Measurements from ENCODE around the gene LRRC18.

The LRRC18 gene

DNA sequence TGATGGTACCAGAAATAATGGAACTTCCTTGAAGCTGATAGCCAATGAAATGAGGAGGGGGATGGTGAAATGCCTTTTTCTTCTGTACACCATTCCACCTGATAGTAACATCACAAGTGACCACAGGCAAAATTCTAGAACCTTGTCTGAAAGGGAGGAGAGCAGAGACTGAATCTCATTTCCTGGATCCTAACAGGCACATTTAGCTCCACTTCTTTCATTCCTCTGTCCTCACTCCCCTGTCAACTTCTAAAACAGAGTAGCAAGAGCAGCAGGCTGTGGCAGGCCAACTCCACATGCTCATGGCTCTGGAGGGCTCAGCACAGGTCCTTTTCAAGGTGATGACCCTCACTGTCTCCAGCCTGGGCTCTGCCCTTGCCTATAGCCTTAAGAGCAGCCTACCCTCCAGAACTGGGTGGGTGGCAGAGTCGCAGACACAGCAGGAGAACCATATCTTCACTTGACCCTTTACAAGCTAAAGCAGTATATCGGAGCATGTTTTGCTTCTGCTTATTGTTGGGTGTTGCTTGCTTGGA lies at the start of gene LRRC18:
LRRC18 (minus strand) TSS at position 51 of the 536 bp plus-strand sequence. CDS start 25,685 bp downstream, outside the sequence.
- no peak for DNase-seq (ENCODE audit: low spot score)

DNA sequence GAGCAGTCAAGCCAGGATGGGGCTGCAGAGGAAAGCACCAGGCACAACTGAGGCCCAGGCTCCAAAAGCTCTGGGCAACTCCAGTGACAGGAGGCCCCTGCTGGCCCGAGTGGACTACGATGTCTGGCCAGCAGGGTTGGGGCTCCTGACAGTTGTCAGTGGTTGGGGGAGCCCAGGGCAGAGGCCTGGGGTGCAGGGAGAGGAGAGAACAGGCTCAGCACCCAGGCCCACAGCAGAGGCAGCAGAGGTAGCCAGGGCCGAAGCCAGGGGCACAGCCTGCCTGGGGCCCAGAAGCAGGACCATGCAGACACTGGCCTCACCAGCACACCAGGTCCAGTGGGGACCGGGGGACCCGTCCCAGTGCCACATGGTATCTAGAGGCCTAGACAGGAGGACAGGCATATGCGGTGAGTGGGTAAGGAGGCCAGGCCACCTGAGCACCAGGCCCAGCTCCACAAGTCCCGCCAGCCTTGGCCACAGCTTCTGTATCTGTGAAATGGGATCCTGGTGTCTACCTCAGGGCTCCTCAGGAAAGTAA lies 46.0 kb upstream of the LRRC18 start:
- DNase-seq (ENCODE audit: low spot score) = no peak

DNA sequence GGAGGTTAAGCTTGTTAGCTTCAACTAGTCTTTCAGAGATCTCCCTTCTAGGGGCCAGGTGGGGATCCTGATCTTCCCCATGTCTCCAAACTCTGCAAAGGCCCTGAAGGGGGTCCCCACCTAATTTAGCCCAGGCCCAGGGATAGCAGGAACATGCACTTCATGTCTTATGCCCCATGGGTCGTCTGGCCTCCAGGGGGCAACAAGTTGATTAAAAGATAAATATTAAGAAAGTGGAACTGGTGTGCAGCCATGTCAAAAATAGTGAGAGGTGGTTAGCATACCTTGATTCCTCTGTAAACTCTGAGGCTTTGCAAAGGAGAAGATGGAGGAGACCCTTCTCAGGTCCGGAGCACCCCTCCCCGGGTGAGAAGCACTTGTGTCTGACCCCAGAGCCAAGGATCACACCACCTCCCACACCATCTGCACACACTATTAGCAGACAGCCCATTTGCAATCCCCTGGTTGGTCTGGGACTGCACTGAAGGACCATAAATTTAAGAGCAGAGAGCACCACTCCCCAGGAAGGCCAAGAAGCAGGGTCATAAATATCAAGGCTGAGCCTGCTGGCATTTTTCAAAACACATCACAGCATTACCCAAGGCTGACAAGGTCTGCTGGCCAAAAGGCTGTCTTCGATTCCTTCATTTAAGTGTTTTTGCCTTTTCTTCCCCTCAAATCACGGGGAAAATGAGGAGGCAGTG lies 44.2 kb upstream of the LRRC18 start:
- no peak for DNase-seq (ENCODE audit: low spot score)

DNA sequence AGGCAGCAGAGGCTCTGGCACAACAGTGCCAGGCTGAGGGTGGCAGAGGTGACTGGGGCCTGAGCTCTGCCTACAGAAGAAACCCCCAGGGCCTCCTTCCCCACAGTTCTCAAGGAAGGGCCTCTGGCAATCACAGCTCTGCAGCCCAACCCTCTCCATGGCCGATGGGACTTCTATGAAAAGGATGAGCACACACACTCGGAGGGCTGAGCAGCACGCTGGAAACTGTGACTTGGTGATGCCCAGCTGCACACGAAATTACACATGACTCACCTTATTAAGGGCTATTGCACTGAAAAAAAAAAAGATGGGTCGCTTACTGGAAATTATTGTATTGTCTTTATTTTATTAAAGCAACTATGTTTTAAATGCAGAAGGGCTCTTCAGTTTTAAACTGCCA lies 42.9 kb upstream of the LRRC18 start:
- DNase-seq (ENCODE audit: low spot score) = no peak

DNA sequence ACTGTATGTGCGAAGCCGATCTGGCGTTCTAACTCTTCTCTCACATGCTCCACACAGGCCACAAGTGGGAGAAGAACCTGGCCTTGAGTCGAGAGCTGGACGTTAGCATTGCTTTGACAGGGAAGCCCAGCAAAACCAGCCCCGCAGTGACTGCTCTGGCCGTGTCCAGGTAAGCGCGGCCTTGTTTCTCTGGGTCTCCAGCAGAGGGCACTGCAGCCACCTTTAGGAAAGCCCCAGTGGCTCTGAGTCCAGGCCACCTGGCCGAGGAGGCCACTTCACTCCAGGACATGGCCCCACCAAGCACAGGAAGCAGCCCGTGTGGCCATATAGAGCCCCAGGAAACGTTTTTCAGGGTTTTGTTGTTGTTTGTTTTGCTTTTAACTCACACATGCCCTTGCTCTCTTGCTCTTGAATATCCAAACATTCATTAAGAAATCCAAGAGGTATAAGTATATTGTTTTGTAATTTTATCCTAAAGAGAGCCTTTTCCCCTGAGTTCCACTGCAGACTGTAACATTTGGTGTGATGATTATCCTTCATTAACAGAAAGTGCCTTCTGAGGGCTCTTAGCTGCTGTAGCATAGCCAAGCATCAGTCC lies 41.8 kb upstream of the LRRC18 start:
- peak; percentile 79 for DNase-seq (ENCODE audit: low spot score)

DNA sequence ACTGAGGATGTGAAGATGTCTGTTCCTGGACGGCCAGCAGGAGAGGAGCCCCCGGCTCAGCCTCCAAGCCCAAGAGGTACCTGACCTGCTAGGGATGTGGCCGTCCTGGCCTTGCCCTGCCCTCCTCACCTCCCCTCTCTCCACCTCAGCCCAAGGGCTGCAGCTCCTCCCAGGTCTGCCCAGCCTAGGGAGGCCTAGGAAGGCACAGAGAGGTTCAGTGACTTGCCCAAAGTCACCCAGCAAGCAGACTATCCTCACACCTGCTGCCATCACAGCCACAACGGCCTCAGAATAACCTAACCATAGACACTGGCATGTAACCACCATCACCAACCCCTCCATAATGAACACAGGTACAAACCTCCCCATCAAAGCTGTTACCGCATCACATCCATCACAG lies 38.7 kb upstream of the LRRC18 start:
- no peak for DNase-seq (ENCODE audit: low spot score)

DNA sequence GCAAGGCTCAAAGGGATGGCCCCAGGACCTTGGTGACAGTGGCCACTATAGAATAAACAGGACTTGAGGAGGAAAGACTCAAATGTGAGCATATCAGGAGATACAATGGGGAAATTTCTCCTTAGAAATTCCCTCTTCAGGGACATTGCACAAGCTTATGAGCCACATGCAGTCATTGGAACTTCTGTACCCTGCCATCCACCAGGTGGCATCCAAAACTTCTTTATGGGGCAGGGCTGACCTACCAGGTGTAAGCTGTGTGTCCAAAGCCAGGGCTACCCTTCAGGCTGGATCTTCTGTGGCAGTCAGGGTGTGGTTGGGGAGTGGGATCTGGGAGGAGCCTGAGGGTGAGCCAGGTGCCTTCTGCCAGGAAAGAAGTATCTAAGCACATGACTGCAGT lies 36.6 kb upstream of the LRRC18 start:
- no peak for DNase-seq (ENCODE audit: low spot score)

DNA sequence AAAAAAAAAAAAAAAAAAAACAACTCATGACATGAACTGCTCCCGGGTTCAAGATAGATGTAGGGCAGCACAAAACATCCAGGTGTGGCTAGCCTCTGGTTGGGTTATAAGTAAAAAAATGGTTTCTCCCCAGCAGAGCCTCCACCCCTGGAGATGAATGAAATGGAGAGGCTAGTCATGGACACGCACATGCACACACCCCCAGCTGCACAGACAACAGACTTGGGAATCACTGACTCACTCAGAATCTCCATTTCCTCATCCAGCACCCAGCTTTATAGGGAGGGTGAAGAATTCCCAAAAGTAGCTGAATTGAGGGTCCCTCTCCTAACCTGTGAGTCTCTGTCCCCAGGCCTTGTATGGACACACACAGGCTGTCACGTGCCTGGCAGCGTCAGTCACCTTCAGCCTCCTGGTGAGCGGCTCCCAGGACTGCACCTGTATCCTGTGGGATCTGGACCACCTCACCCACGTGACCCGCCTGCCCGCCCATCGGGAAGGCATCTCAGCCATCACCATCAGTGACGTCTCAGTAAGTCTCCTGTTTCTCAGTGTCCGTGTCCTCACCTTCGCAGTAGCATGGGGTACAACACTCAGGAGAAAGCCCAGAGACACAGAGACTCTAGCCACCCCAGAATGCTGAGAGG lies 35.0 kb upstream of the LRRC18 start:
- no peak for DNase-seq (ENCODE audit: low spot score)

DNA sequence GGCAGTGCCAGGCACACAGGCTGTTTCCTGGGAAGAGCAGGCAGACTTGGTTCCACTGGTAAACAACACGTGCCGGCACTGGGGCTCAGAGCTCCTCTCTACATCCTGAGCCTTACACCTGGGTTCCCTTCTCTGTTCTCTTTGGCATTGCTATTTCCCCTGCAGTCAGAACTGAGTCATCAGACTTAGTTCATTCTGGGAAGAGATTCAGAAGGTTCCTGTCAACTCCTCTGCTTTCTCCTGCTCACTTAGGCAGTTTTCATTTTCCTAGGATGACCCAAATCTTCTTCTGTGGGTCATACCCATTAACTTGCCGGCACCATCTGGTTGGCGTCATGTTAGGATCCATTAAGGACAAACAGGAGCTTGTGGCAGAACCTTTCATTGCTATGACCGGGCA lies 33.4 kb upstream of the LRRC18 start:
- DNase-seq (ENCODE audit: low spot score) = no peak

DNA sequence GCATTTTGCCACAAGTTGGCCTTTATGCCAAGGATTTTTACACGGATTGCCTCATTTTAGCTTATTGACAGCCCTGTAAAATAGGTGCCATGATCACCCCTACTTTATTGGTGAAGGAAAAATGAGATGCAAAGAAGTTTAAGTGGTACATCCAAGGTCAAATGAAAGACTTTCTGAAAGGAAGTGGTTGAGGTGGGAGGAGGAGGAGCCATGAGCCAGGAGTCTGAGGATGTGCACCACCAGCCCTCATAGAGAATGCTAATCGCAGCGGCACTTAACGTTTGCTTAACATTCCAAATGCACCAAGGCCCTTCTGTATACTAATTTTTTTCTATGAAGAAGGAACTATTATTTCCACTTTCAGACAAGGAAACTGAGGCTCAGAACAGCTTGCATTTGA lies 31.0 kb upstream of the LRRC18 start:
- no peak for DNase-seq (ENCODE audit: low spot score)

DNA sequence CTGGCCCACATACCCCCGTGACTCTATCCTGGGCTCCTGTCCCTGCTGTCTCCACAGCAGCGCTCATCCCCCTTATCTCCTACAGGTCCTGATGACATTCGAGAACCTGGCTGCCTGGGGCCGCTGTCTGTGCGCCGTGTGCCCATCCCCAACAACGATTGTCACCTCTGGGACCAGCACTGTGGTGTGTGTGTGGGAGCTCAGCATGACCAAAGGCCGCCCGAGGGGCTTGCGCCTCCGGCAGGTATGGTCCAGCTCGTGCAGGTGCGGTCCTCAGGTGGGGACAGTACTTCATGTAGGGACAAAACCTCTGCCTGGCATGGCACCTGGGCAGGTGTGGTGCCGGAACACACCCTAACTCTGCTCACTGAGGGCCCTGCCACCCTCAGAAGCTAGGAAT lies 30.4 kb upstream of the LRRC18 start:
- no peak for DNase-seq (ENCODE audit: low spot score)

DNA sequence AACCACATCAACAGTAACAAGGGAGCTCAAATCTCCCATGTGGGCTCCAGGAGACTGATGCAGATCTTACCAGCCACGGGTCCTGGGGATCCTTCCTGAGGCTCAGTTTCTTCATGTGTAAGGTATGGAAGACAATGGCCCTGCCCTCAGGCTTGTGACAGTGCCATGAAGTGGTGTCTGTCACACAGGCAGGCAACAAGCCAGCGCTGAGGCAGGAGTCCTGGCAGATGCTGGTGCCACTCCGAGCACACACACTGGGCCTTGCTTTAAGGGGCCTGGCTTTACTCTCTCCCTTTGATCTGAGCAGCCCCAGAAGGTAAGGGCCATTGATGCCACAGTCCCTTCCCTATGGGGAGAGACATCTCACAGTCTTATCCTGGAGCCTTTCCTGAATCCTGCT lies 28.4 kb upstream of the LRRC18 start:
- DNase-seq (ENCODE audit: low spot score) = no peak

DNA sequence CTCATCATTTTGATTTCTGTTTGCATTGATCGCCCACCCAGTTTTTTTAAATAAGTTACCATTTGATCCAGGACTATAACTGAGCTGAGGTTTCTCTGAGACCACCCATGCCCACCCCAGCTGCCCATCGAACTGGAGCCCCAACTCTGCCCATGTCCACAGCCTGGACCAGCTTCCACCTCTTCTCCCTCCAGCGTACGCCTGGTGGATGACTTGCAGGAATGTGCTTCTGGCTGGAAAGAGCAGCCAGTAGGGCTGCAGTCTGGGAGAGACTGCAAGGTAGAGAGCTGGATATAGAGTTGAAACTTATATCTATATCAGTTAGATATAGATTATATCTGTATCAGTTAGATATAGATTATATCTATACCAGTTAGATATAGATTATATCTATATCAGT lies 25.8 kb upstream of the LRRC18 start:
- DNase-seq (ENCODE audit: low spot score) = no peak

DNA sequence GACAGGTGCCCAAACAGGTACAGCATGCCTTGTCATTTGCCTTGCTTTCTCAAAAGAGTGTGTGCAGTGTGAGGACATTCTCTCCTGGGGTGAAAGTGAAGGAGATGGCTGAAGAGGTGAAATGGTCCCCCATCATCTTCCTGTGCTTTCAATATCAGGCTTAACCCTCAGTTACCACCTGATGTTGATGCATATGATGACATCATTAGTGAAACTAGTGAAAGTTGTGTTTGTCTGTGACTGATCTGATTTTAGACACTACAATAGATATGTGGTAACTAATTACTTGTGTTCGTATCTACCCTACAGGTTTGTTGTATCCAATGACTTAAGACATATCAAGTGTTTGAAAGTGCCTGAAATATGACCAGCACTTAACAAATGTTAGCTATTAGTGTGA lies 24.4 kb upstream of the LRRC18 start:
- DNase-seq (ENCODE audit: low spot score) = no peak

DNA sequence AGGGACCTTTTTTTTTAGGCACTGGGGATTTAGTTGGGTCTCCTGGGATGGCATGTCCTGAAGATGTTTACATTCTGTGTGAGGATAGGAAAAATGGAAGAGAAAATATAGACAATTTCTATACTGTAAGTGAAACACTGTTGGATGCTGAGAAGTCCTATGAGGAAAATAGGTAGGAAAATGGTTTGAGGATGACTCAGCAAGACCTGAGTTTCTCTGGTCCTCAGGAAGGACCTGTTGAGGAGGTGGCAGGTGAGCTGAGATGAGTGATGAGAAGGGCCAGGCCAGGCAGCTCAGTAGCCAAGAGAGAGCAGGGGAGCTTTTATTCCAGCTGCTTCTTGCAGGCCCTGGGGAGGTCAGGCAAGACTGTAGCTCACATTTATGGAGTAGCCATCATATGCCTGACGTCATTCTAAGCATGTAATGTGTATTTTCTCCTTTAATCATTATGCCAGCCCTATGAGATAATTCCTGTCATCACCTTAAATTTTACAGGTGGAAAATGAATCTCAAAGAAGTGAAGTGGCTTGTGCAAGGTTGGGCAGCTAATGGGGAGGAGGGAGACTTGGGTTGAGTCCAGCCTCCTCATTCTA lies 19.1 kb upstream of the LRRC18 start:
- no peak for DNase-seq (ENCODE audit: low spot score)

DNA sequence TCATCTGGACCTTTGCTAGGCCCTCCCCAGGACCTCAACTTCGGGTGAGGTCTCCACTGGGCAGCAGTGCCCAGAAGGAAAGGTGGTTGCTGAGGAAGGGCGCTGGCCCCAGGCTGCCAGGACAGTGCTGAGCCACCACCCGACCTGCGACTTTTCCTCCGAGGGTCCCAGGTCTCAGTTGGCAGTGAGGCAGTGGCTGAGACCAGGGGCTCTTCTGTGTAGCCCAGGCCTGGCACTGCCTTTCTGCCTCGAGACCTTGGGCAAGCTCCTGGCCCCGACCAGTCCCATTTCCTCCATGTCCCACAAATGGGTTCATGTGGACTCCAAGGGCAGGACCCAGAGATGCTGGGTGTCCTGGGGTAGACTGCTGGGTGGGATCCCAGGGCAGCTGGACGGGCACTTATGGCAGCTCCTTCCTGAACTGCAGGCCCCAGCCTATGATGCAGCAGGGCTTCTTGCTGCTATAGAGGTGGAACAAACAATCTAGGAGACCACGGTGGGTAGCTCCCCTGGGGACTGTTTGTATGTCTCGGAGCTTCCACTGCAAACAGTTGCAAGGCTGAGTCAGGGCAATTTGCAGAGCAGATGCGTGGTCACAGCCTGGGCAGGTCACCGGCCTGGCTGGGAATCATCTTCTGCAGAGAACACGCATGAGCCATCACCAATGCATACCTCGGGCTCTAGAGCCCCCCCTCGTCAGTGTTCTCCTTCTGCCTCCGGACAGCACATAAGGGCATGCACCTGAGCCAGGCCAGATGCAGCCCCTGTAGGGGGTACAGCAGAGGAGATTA lies 17.9 kb upstream of the LRRC18 start:
- no peak for DNase-seq (ENCODE audit: low spot score)

DNA sequence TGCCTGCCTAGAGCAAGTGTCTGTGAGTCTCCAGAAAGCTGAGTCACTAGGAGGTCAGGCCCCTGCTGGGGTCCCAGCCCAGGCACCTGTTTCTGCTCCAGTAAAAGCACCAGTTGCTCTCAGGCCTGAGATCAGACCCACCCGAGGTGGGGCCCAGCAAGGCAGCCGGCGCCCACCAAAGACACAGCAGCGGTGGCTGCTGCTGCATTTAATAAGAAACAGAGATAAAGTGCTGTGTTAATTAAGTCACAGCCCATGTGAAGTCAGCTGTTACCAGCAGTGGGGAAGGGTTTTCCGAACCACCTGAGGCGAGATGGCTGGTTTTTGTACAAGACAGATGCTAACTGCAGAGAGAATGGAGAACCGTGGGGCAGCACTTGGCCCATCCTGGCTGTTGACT lies 12.1 kb upstream of the LRRC18 start:
- no peak for DNase-seq (ENCODE audit: low spot score)

DNA sequence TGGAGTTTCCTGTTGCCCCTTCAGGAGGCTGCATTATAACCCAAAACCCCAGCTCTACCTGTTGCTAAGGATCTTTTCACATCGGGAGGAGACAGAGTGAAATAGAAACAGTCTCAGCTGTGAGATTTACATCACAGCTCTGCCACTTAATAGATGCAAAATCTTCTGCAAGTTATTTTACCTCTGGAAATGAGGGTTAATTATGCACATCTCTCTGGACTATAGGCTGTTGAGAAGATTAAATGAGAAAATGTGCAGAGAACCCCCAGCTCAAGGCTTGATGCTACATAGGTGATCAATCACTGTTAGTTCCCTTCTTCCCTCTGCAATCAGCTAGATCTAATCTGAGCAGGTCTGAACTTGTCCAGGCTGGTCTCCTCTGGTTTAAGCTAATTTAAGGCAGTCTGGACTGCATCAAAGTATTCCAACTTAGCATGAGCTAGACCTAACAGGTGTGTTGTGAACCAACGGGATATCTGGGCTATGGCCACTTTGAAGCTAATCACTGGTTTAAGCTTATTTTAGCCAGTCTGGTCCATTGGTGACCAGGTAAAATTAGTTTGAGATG lies 8.9 kb upstream of the LRRC18 start:
- DNase-seq (ENCODE audit: low spot score) = no peak

DNA sequence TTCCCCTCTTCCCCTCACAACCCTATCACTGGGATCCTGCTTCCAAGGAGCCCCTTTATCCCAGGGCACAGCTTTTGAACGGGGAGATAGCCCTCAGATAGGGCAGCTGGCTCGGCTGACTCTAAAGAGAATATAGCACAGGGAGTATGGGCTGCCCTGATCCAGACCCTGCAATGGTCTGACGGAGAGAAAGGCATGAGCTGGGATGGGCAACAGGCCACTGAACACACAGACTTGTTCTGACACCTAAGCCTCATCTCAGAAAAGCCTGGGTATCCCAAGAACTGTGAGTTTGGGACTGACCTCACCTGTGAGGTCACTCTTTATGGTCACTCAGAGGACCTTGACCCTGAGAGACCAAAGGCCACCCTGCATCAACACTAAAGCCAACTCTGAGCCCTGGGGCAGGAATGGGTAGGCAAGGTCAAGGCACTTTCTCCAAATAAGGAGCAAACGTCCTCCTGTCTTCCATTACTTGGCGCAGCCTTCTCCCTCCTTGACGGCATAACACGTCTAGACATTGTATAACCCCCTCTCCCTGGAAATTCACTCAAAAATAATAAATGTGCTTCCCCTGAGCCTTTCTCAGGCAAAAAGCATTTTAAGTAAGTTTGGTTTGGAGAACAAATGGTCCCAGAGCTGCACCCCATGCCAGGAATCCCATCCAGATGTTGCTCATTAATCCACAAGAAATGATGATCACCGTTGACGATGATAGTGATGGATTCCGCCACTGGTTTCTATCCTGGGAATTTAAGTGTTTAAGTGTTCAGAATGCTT lies 8.2 kb upstream of the LRRC18 start:
- DNase-seq (ENCODE audit: low spot score) = no peak

DNA sequence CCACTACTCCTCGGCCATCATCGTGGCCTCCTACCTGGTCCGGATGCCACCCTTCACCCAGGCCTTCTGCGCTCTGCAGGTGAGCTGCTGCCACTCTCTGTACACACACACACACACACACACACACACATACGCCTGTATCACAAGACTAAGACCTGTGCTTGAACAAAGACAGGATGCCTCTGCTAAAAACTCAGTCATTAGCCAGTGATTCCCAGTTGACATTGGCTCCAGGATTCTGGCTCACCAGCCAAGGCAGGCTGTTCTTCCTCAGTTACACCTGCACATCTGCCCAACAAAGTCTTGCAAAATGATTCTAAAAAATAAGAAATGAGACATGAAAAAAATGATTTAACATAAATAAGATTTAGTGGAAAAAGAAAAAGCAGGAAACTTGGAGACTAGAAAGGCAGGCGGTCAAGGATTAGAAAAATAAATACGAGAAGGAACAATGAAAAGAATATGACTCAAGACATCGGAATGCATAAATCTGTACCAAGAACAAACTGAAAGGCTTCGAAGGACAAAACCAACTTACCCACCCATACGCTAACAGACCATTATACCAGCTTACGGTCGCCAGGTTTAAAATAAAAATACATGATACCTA lies 7.4 kb upstream of the LRRC18 start:
- DNase-seq (ENCODE audit: low spot score) = no peak

Measured in D341Med (cell line).